Measurements from ENCODE around the gene DBN1. TPM values are rescaled to one million over a fixed set of nuclear protein-coding genes. Genes with fewer than 3 reads are reported as not detected.

Gene DBN1
- total and polyA plus RNA-seq, 9 of the 15 experiments (the other 6 are each of a cell fraction or from before 2014, with no cell fraction given), result 0.25 to 87.2 (median 27.9) TPM

GRCh38 chr5:177494346-177495195 is 21.1 kb upstream of the DBN1 start:
- WGBS (ENCODE audit: insufficient coverage, low coverage, missing lambda C conversion rate), result 48% methylated on average over 6 of the region's 11 CpGs
- peak; percentile 87 for FAIRE-seq
- ChIA-PET CTCF (ENCODE audit: low intra/inter-chr PET ratio) (interaction anchor here (1.1 kb wide), 1 partner anchor 91 kb away, joined by 3 read pairs; no protein-coding TSS in a partner anchor), POLR2A (interaction anchor here (0.5 to 4.0 kb wide), 13 partner anchors 9 to 381 kb away, joined by 3 to 21 read pairs (median 4); partner anchors contain the start of gene DOK3)
- Histone ChIP-seq H3K4me1 (replicated peaks in 1 of 2; ENCODE audit: control insufficient read depth in 2 of 2, insufficient read depth in 2 of 2, low read length in 2 of 2) (peaks cover 51 to 97% of the 10 kb centered on the region in 2 experiments), H3K4me3 (no peak overlapping the region), H3K27ac (ENCODE audit: extremely low read depth, low read depth, low read length) (peak overlapping the region; percentile 95), H2AFZ (ENCODE audit: low read depth, low read length) (no peak overlapping the region), H3K9me3 (replicated peaks; ENCODE audit: control insufficient read depth, insufficient read depth, low read depth, low read length) (no peaks in the 10 kb centered on the region), H4K20me1 (replicated peaks; ENCODE audit: control insufficient read depth, insufficient read depth, low read length) (peaks cover 3% of the 10 kb centered on the region; the same call in 1 of the 2 replicates), H3K9me1 (ENCODE audit: control insufficient read depth, insufficient read depth, low read length) (no peaks in the 10 kb centered on the region), H3K9ac (ENCODE audit: insufficient read depth in 1 of 2, low read depth in 2 of 2, low read length in 2 of 2) (peak overlapping the region; percentile 89 to 98), H3K36me3 (ENCODE audit: control insufficient read depth, insufficient read depth, low read length) (peaks cover 58% of the 10 kb centered on the region; the same call in 2 of the 3 replicates), H3K79me2 (ENCODE audit: control insufficient read depth, insufficient read depth, low read length) (peaks cover 51% of the 10 kb centered on the region), H3K27me3 (ENCODE audit: control insufficient read depth in 2 of 2, insufficient read depth in 2 of 2, low read length in 2 of 2) (no peaks in the 10 kb centered on the region), H3K4me2 (ENCODE audit: insufficient read depth, low read length) (peak overlapping the region; percentile 52)
- BruUV-seq (replicated peaks), result no TSS peak
- in situ Hi-C loops (cut with MboI) (no loop called here), intact Hi-C loops (cut with micrococcal nuclease) (loop anchor here (5.0 kb wide), 1 partner anchor 177 kb away; no protein-coding TSS in a partner anchor)
- ATAC-seq, result peak; percentile 1
- DNase-seq (ENCODE audit: extremely low read depth in 1 of 4, low spot score in 3 of 4), result peak; percentile 60 to 78 (median 64)
- TF ChIP-seq KDM1A (IDR thresholded peaks at IDR 0.05) (peak; percentile 20 to 87; a peak in 3 of 4 replicates), NR2C2 (CRISPR knock-in tag; IDR thresholded peaks at IDR 0.05) (no peak), NR2C2 (tag; IDR thresholded peaks at IDR 0.05) (peak; percentile 63), SRSF1 (IDR thresholded peaks at IDR 0.05; ENCODE audit: low read depth, low read length) (no peak), MAFK (IDR thresholded peaks at IDR 0.05; ENCODE audit: low read length) (0 out of 2 replicates have a peak, but pooled peaks have one; percentile 18), ARID1B (IDR thresholded peaks at IDR 0.05) (peak; percentile 68), CTCF (IDR thresholded peaks at IDR 0.05 in 2 of 3, conservative IDR thresholded peaks at IDR 0.05 in 1 of 3; ENCODE audit: insufficient read depth in 2 of 3, low read depth in 1 of 3, low read length in 3 of 3) (peak in 1 of 3 experiments; percentile 22; a peak in 1 of 6 replicates), SMAD4 (CRISPR knock-in tag; conservative IDR thresholded peaks at IDR 0.05) (peak; percentile 91), CREM (IDR thresholded peaks at IDR 0.05; ENCODE audit: low read depth) (peak; percentile 40), SMARCE1 (IDR thresholded peaks at IDR 0.05) (peak; percentile 72), FUS (optimal IDR thresholded peaks at IDR 0.05; ENCODE audit: low read depth, low read length) (no peak), MBD2 (IDR thresholded peaks at IDR 0.05; ENCODE audit: borderline replicate concordance, low read depth) (0 out of 2 replicates have a peak, but pooled peaks have one; percentile 33), JUN (IDR thresholded peaks at IDR 0.05; ENCODE audit: borderline replicate concordance, low read depth, low read length) (peak; percentile 76; the same call in 1 of the 2 replicates), JUN (CRISPR knock-in tag; IDR thresholded peaks at IDR 0.05; ENCODE audit: borderline replicate concordance) (no peak), POLR2A (conservative IDR thresholded peaks at IDR 0.05) (peak; percentile 10; the same call in 1 of the 2 replicates), E2F6 (IDR thresholded peaks at IDR 0.05; ENCODE audit: borderline replicate concordance in 1 of 2, extremely low read depth in 1 of 2, insufficient read depth in 1 of 2, insufficient read length in 1 of 2, low read depth in 1 of 2, low read length in 1 of 2, poor library complexity in 1 of 2, severe bottlenecking in 1 of 2) (peak in 1 of 2 experiments; percentile 57), NR4A1 (CRISPR knock-in tag; IDR thresholded peaks at IDR 0.05) (no peak), NR4A1 (tag; IDR thresholded peaks at IDR 0.05) (no peak)

Data from K562 (cell line).